ENCODE measurements around the gene VIPR1.
A peak's percentile ranks its signal among the peaks of the same experiment; 100 is the strongest.
"Not testable (repeated sequence)": the region's sequence is repeated elsewhere in the genome, so short reads cannot be mapped to it uniquely, and the experiment has no call there.

The VIPR1 gene

GRCh38 chr3:42575137-42575741 lies 72.8 kb downstream of the VIPR1 start:
- DNase-seq (ENCODE audit: low spot score) = no peak
- in situ Hi-C loops (cut with MboI; ENCODE audit: low pct_unique_long_range_greater_than_20kb, low sequenced_read_pairs, unreplicated experiment) = no loop called here
- TF ChIP-seq CTCF (IDR thresholded peaks at IDR 0.05; ENCODE audit: extremely low read depth, insufficient read depth, missing control alignments) = no peak

GRCh38 chr3:42578054-42578453 lies 75.6 kb downstream of the VIPR1 start:
- TF ChIP-seq CTCF (IDR thresholded peaks at IDR 0.05; ENCODE audit: extremely low read depth, insufficient read depth, missing control alignments) = no peak
- in situ Hi-C loops (cut with MboI; ENCODE audit: low pct_unique_long_range_greater_than_20kb, low sequenced_read_pairs, unreplicated experiment) = no loop called here
- DNase-seq (ENCODE audit: low spot score) = no peak

GRCh38 chr3:42579346-42579745 lies 76.9 kb downstream of the VIPR1 start:
- in situ Hi-C loops (cut with MboI; ENCODE audit: low pct_unique_long_range_greater_than_20kb, low sequenced_read_pairs, unreplicated experiment) = not testable (repeated sequence)

GRCh38 chr3:42581400-42581708 lies 78.9 kb downstream of the VIPR1 start:
- DNase-seq (ENCODE audit: low spot score) = no peak
- TF ChIP-seq CTCF (IDR thresholded peaks at IDR 0.05; ENCODE audit: extremely low read depth, insufficient read depth, missing control alignments) = no peak
- in situ Hi-C loops (cut with MboI; ENCODE audit: low pct_unique_long_range_greater_than_20kb, low sequenced_read_pairs, unreplicated experiment) = no loop called here

More at GRCh38 chr3:42579346-42579745, 76.9 kb downstream of the VIPR1 start:
- not testable (repeated sequence) for DNase-seq (ENCODE audit: low spot score)

GRCh38 chr3:42581709-42582473 lies 79.4 kb downstream of the VIPR1 start, which contains the start of gene SEC22C:
TSS of gene SEC22C (minus strand) at chr3:42581967. CDS start at chr3:42569046, 12,921 bp downstream.
- peak; percentile 49 for TF ChIP-seq CTCF (IDR thresholded peaks at IDR 0.05; ENCODE audit: extremely low read depth, insufficient read depth, missing control alignments)
- DNase-seq (ENCODE audit: low spot score) = peak; percentile 98
- in situ Hi-C loops (cut with MboI; ENCODE audit: low pct_unique_long_range_greater_than_20kb, low sequenced_read_pairs, unreplicated experiment) = no loop called here

- DNase-seq (ENCODE audit: low spot score) = no peak
- TF ChIP-seq CTCF (IDR thresholded peaks at IDR 0.05; ENCODE audit: extremely low read depth, insufficient read depth, missing control alignments) = no peak
- in situ Hi-C loops (cut with MboI; ENCODE audit: low pct_unique_long_range_greater_than_20kb, low sequenced_read_pairs, unreplicated experiment) = no loop called here
Observed at GRCh38 chr3:42582474-42583070, 80.1 kb downstream of the VIPR1 start.
